IPS-18a (cell line): ENCODE data around the gene VANGL2.

Experiments
- H3K27ac ChIP-seq: one replicate; pipeline ENCODE4 v1.5.1; 2013; ENCODE audit warnings: low read length
- H3K27me3 ChIP-seq: one replicate; pipeline ENCODE4 v1.6.1; 2013; ENCODE audit warnings: mild to moderate bottlenecking, low read length; ENCODE audit not compliant: control insufficient read depth, insufficient read depth
- H3K36me3 ChIP-seq: one replicate; pipeline ENCODE4 v1.6.1; 2013; ENCODE audit warnings: low read depth, low read length; ENCODE audit not compliant: control insufficient read depth
- H3K4me1 ChIP-seq: one replicate; pipeline ENCODE4 v1.6.1; 2013; ENCODE audit warnings: low read depth, low read length; ENCODE audit not compliant: control insufficient read depth
- H3K4me3 ChIP-seq: one replicate; pipeline ENCODE4 v1.5.1; 2013; ENCODE audit warnings: low read length
- H3K9ac ChIP-seq: one replicate; pipeline ENCODE4 v1.6.1; 2013; ENCODE audit warnings: mild to moderate bottlenecking, low read length, moderate library complexity
- H3K9me3 ChIP-seq: one replicate; pipeline ENCODE4 v1.6.1; 2013; ENCODE audit warnings: low read depth, low read length; ENCODE audit not compliant: control insufficient read depth

The VANGL2 gene

DNA sequence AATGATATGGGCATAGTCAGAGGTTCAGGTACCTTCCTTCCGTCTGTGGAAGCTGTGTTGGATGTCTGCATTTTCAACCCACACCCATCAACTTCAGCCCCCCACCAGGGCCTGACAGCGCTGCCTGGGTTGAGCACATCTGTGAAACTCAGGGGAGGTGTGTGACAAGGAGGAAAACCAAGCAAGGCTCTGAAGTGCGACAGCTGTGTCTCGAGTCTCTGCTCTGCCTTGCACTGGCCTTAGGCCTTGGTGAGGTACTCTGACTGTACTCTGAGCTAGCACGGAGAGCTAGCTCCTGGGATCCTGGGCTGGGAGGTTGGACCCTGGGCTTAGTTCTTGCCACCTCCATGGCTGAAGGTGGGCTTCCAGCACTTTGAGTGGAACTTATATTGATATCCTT lies 9.1 kb downstream of the VANGL2 start:
- H3K9me3 ChIP-seq, result no peaks in the 10 kb centered on the region
- peaks cover 3% of the 10 kb centered on the region for H3K36me3 ChIP-seq
- no peaks in the 10 kb centered on the region for H3K27me3 ChIP-seq
- H3K27ac ChIP-seq, result no peak overlapping the region
- no peak overlapping the region for H3K9ac ChIP-seq
- H3K4me3 ChIP-seq, result no peak overlapping the region
- peaks cover 39% of the 10 kb centered on the region for H3K4me1 ChIP-seq

DNA sequence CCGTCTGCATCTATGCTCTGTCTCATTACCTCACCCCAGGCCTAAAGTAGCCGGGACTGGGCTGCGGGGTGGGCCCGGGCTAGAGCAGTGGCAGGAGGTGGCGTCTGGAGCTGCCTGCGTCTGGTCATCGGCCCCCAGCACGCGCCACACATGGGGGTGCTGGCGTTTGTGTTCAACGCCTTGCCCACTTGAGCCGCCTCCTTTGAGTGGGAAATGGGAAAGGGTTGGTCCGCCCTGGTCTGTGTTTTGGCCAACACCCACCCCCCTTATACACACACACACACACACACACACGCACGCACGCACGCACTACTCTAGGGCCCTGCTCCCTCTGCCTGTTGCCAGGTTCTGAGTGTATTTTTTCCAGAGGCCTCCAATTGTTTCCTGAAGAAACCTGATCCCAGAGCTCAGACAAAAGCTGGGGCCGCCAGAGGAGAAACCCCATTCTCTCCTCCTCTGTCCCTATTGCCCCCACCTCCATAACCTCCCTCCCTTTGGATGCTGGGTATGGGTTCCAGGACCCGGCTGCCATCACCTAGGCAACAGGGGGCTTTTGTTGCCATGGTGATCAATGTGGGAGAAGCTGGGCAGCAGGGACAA lies 10.1 kb downstream of the VANGL2 start:
- H3K27me3 ChIP-seq, result no peaks in the 10 kb centered on the region
- H3K36me3 ChIP-seq, result peaks cover 3% of the 10 kb centered on the region
- peak overlapping the region; percentile 8 for H3K27ac ChIP-seq
- peaks cover 39% of the 10 kb centered on the region for H3K4me1 ChIP-seq
- no peaks in the 10 kb centered on the region for H3K9me3 ChIP-seq
- H3K4me3 ChIP-seq, result peak overlapping the region; percentile 1
- peak overlapping the region; percentile 26 for H3K9ac ChIP-seq

DNA sequence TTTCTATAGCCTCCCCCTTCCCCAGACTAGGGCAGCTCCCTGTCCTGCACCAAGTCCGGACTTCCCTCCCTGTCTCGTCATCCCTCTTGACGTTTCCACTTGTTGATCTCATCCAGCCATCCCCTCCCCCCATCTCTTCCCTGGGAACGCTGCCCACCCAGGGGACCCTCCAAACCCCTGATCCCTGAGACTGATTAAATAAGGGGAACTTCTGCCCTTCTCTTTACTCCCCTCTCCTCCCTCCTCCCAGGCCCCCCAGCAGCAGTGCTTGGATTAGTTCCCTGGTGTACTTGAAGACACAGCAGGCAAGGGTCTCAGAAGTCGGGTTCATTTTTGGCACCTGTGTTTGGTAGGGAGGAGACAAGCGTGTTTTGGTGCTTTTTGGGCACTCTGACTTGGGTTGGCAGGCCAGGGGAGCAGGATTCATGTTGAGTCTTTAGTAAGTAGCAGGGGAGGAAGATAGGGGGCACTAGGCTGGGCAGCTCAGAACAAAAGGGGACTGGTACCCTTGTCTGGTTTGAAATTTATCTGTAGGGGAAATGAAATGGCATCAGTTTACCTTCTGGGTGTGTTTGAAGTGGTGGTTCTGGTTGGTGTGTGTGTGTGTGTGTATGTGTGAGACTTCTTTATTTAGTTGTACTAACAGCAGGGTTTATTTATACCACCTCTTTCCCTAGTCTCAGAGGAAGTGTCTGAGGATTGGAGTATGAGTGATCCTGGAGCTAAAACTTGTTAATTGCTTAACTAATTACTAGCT lies 11.1 kb downstream of the VANGL2 start:
- peak overlapping the region; percentile 1 for H3K4me3 ChIP-seq
- peak overlapping the region; percentile 0 for H3K27ac ChIP-seq
- no peak overlapping the region for H3K9ac ChIP-seq
- peaks cover 39% of the 10 kb centered on the region for H3K4me1 ChIP-seq
- H3K27me3 ChIP-seq, result no peaks in the 10 kb centered on the region
- peaks cover 7% of the 10 kb centered on the region for H3K36me3 ChIP-seq
- H3K9me3 ChIP-seq, result no peaks in the 10 kb centered on the region

DNA sequence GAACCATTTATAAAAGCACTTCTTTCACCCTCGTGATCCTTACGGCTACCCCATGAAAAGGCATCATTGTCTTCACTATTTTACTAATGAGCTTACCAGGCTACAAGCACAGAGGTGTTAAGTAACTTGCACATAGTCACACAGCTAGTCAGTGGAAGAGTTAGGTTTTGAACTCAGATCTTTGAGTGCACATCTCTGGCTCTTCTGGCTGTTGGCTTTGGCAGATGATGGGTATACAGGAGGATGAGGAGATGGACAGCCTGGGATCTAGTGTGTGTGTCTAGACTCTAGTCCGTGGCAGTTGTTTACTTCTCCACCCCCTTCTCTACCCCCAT lies 11.6 kb downstream of the VANGL2 start:
- no peak overlapping the region for H3K4me3 ChIP-seq
- no peak overlapping the region for H3K27ac ChIP-seq
- peaks cover 12% of the 10 kb centered on the region for H3K36me3 ChIP-seq
- H3K9me3 ChIP-seq, result no peaks in the 10 kb centered on the region
- no peak overlapping the region for H3K9ac ChIP-seq
- no peaks in the 10 kb centered on the region for H3K27me3 ChIP-seq
- H3K4me1 ChIP-seq, result peaks cover 39% of the 10 kb centered on the region

DNA sequence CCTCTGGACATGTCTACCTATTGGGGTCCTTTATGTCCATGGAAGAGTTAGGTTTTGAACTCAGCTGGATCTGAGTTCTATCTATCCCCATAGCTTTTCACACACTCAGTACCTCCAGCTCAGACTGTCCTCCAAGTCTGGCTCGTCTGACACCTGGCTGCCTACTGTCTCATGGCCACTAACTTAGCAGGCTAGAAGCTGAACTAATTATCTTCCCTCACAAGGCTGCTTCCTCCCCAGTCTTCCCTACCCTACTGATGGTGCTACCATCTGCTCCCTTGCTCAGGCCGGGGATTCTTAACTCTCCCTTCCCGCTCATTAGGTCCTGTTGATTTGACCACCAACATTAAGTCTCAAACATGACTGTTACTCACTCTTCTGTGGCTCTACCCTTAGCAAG lies 13.4 kb downstream of the VANGL2 start:
- H3K9me3 ChIP-seq, result no peaks in the 10 kb centered on the region
- no peak overlapping the region for H3K4me3 ChIP-seq
- H3K36me3 ChIP-seq, result peaks cover 26% of the 10 kb centered on the region
- no peak overlapping the region for H3K27ac ChIP-seq
- no peak overlapping the region for H3K9ac ChIP-seq
- no peaks in the 10 kb centered on the region for H3K27me3 ChIP-seq
- H3K4me1 ChIP-seq, result peaks cover 24% of the 10 kb centered on the region

DNA sequence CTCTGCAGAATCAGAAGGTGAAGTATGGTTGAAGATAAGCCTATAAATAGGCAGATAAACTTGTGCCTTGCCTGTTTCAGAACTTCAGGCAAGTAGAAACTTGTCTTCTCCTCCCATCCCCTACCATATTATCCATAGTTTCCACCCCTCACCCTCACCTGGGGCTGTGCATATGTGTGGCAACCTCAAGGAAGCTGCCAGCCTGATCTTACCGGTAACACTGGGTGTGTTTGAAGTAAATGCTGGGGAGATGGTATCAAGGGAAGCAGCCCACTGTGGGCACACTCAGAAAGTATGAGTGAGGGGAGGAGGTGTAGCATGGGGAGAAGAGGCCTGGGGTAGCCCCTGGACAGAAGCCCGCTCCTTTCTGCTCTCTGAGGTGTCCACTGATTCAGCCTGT lies 14.5 kb downstream of the VANGL2 start:
- Histone ChIP-seq H3K9me3 (no peaks in the 10 kb centered on the region), H3K27me3 (no peaks in the 10 kb centered on the region), H3K4me3 (no peak overlapping the region), H3K4me1 (peaks cover 15% of the 10 kb centered on the region), H3K9ac (no peak overlapping the region), H3K36me3 (peaks cover 37% of the 10 kb centered on the region), H3K27ac (no peak overlapping the region)

DNA sequence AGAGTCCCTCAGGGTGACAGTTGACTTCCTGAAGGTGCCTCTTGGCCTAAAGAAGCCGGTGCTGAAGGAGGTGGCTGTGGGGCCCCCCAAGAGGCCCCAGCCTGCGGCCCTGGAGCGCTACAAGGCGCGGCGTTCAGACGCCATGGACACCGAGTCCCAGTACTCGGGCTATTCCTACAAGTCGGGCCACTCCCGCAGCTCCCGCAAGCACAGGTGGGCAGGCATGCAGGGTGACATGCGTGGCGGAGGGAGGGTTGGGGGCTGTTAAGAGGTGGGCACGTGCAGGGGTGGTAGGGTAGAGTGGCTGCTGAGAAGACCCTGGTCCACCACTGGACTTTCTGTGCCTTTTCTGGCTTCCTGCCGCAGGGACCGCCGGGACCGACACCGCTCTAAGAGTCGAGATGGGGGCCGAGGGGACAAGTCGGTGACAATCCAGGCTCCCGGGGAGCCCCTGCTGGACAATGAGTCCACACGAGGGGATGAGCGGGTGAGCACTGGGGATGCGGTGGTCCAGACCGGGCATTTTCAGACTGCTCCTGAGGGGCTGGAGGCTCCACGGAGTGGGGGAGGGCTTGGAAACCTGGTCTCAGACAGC lies 15.4 kb downstream of the VANGL2 start:
- no peak overlapping the region for H3K9ac ChIP-seq
- H3K36me3 ChIP-seq, result peaks cover 44% of the 10 kb centered on the region
- no peaks in the 10 kb centered on the region for H3K9me3 ChIP-seq
- peaks cover 7% of the 10 kb centered on the region for H3K4me1 ChIP-seq
- H3K27ac ChIP-seq, result no peak overlapping the region
- no peak overlapping the region for H3K4me3 ChIP-seq
- no peaks in the 10 kb centered on the region for H3K27me3 ChIP-seq

DNA sequence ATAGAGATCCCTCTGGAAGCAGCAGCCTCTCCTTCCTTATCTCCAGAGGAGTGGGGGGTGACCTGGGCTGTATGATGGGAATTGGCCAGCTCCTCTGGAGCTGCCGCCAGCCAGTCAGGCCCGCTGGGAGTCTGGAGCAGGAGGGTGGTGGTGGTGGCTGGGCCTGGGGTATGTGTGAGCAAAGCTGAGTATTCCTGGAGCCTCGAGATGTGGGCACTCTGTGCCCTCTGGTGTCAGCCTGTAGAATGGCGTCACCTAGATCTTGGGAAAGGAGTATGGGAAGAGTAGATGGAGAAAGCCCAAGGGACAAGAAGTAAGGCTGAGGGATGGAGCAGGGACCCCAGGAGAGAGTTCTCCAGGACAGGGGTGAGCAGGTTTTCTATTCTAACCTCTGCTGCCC lies 16.0 kb downstream of the VANGL2 start:
- no peaks in the 10 kb centered on the region for H3K27me3 ChIP-seq
- H3K36me3 ChIP-seq, result peaks cover 50% of the 10 kb centered on the region
- no peak overlapping the region for H3K4me3 ChIP-seq
- no peak overlapping the region for H3K9ac ChIP-seq
- no peak overlapping the region for H3K27ac ChIP-seq
- H3K4me1 ChIP-seq, result peaks cover 2% of the 10 kb centered on the region
- H3K9me3 ChIP-seq, result no peaks in the 10 kb centered on the region

DNA sequence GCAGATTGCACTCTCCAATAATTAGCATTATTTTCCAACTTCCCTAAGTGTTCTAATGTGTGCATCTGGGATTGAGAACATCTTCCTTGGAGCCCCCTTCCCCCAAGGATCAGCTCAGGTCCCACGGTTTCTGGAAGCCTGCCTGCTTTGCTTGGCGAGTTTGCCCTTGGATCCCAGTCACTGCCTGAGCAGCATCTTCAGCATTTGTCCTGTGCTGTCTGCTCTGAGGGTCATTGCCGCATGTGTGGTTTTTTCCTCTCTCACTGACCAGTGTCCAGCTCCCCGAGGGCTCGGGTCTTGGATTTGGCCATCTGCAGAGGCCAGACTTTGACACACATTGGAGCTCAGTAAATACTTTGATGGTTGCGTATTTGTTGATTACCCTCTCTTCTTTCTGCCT lies 18.1 kb downstream of the VANGL2 start:
- Histone ChIP-seq H3K27ac (no peak overlapping the region), H3K27me3 (no peaks in the 10 kb centered on the region), H3K9ac (no peak overlapping the region), H3K4me3 (no peak overlapping the region), H3K4me1 (no peaks in the 10 kb centered on the region), H3K9me3 (no peaks in the 10 kb centered on the region), H3K36me3 (peaks cover 61% of the 10 kb centered on the region)

DNA sequence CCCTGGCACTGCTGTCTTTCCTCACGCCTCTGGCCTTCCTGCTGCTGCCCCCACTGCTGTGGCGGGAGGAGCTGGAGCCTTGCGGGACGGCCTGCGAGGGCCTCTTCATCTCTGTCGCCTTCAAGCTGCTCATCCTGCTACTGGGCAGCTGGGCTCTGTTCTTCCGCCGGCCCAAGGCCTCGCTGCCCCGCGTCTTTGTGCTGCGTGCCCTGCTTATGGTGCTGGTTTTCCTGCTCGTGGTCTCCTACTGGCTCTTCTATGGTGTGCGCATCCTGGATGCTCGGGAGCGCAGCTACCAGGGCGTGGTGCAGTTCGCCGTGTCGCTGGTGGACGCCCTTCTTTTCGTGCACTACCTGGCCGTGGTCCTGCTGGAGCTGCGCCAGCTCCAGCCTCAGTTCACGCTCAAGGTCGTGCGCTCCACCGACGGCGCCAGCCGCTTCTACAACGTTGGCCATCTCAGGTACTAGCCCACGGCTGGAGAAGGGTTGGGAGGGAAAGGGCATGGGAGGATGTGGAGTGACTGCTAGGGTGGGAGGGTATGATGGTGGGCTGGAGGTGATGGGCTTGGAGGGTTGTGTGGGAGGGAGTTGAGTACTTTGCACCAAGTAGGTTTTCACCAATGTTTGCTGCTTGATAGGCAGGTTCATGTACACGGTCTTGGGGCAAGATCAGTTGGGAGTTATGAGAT lies 18.9 kb downstream of the VANGL2 start:
- Histone ChIP-seq H3K4me1 (no peaks in the 10 kb centered on the region), H3K27me3 (no peaks in the 10 kb centered on the region), H3K27ac (no peak overlapping the region), H3K9me3 (no peaks in the 10 kb centered on the region), H3K36me3 (peaks cover 68% of the 10 kb centered on the region), H3K9ac (no peak overlapping the region), H3K4me3 (no peak overlapping the region)

DNA sequence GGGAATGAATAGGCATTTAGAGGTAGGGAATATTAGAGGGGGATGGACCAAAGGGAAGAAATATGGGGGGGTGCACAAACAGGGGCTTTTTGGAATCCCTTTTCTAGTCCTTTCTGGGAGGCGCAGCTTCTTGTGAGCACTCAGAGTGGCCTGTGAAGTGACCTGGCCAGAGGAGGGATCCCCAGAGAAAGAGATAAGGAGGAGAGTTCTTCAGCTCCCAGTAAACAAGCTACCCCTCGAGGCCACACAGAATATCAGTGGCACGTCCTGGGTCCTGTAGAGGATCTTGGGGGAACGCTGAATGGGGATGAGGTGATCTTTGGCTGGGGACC lies 19.4 kb downstream of the VANGL2 start:
- Histone ChIP-seq H3K27ac (no peak overlapping the region), H3K36me3 (peaks cover 73% of the 10 kb centered on the region), H3K4me3 (no peak overlapping the region), H3K27me3 (no peaks in the 10 kb centered on the region), H3K9me3 (no peaks in the 10 kb centered on the region), H3K9ac (no peak overlapping the region), H3K4me1 (no peaks in the 10 kb centered on the region)
